GM12878 (cell line): ENCODE measurements around the gene VEGFB. TPM values are rescaled to one million over a fixed set of nuclear protein-coding genes. Genes with fewer than 3 reads are reported as not detected.

ENCODE experiments used
- CBX5 ChIP-seq: sonication (generic); IDR thresholded peaks from 2 replicates; pipeline ENCODE4 v1.6.1; 2016; ENCODE audit warnings: low read depth, moderate library complexity, mild to moderate bottlenecking, inconsistent platforms
- DPF2 ChIP-seq: fragments of 450-650 bp; IDR thresholded peaks from 2 replicates; pipeline ENCODE4 v1.6.1; 2017; ENCODE audit warnings: mild to moderate bottlenecking
- EZH2 ChIP-seq: IDR thresholded peaks from 2 replicates; pipeline ENCODE4 v1.6.1; 2012; ENCODE audit warnings: low read depth, mild to moderate bottlenecking, control low read depth, inconsistent platforms, low read length, borderline replicate concordance; ENCODE audit not compliant: control insufficient read depth
- GATAD2B ChIP-seq: fragments of 450-650 bp; conservative IDR thresholded peaks from 2 replicates; pipeline ENCODE4 v1.6.1; 2017; ENCODE audit warnings: low read depth, mild to moderate bottlenecking, moderate library complexity
- HDAC2 ChIP-seq: fragments of 200-600 bp; sonication (generic); IDR thresholded peaks from 2 replicates; pipeline ENCODE4 v1.6.1; 2017
- IRF4 ChIP-seq: IDR thresholded peaks from 2 replicates; pipeline ENCODE4 v1.6.1; 2011; ENCODE audit warnings: low read depth, low read length
- MYC ChIP-seq: IDR thresholded peaks from 2 replicates; pipeline ENCODE4 v1.6.1; 2011; ENCODE audit warnings: mild to moderate bottlenecking, low read length, moderate library complexity, inconsistent platforms; ENCODE audit not compliant: insufficient read depth, insufficient replicate concordance, insufficient read length, severe bottlenecking
- NFIC ChIP-seq: IDR thresholded peaks from 2 replicates; pipeline ENCODE4 v1.6.1; 2012; ENCODE audit warnings: low read depth, mild to moderate bottlenecking, inconsistent platforms, low read length, moderate library complexity
- PAX8 ChIP-seq: fragments of 450-650 bp; IDR thresholded peaks from 2 replicates; pipeline ENCODE4 v1.6.1; 2017; ENCODE audit warnings: mild to moderate bottlenecking, moderate library complexity
- PKNOX1 ChIP-seq: fragments of 450-650 bp; IDR thresholded peaks from 2 replicates; pipeline ENCODE4 v1.6.1; 2016; ENCODE audit warnings: mild to moderate bottlenecking
- RCOR1 ChIP-seq: conservative IDR thresholded peaks from 2 replicates; pipeline ENCODE4 v1.6.1; 2012; ENCODE audit warnings: low read depth, low read length, improper control_type of control experiment
- SMAD1 ChIP-seq: fragments of 450-650 bp; IDR thresholded peaks from 2 replicates; pipeline ENCODE4 v1.6.1; 2018; ENCODE audit warnings: mild to moderate bottlenecking, low read depth; ENCODE audit not compliant: partially characterized antibody
- YY1 ChIP-seq: IDR thresholded peaks from 2 replicates; pipeline ENCODE4 v1.6.1; 2011; ENCODE audit warnings: low read depth, mild to moderate bottlenecking, low read length
- ZNF592 ChIP-seq: fragments of 450-650 bp; IDR thresholded peaks from 2 replicates; pipeline ENCODE4 v1.6.1; 2017; ENCODE audit warnings: mild to moderate bottlenecking, moderate library complexity
- ZNF687 ChIP-seq: fragments of 450-650 bp; IDR thresholded peaks from 2 replicates; pipeline ENCODE4 v1.6.1; 2017; ENCODE audit warnings: mild to moderate bottlenecking, moderate library complexity
- polyA plus RNA-seq, 11 experiments: library from polyadenylated mRNA; depleted of rRNA in 4 of 11; unstranded in 6 of 11; stranded (reverse) in 5 of 11; fragments of >200 nt; fragmentation: Nextera tagmentation in 4 of 11; fragmentation: Illumina TruSeq in 1 of 11; extraction: Ambion mirVana in 4 of 11; extraction: Trizol in 1 of 11; gene quantifications; 1 replicate in 1 of 11; 2 replicates in 10 of 11; pipeline versions ENCODE4 v1.2.1 to v1.2.3, GENCODE V29; 2011 to 2016; ENCODE audit warnings: inconsistent platforms in 2 of 11, missing spikeins in 2 of 11, low read depth in 1 of 11
- total RNA-seq, 4 experiments: library from RNA; depleted of rRNA in 3 of 4; stranded (reverse); fragments of >200 nt in 3 of 4; fragmentation: Illumina TruSeq in 1 of 4; extraction: Trizol in 1 of 4; gene quantifications; 2 replicates each; pipeline versions ENCODE4 v1.2.1 to v1.2.3, GENCODE V29; 2013 to 2021
- TF ChIP-seq, protein P1 (sequence below): fragments of 450-650 bp; IDR thresholded peaks from 2 replicates; pipeline ENCODE4 v1.6.1; 2016; ENCODE audit warnings: mild to moderate bottlenecking
- TF ChIP-seq, protein P2 (sequence below): IDR thresholded peaks from 2 replicates; pipeline ENCODE4 v1.6.1; 2011; ENCODE audit warnings: borderline replicate concordance, low read depth, mild to moderate bottlenecking, moderate library complexity, low read length; ENCODE audit not compliant: insufficient read depth, poor library complexity, severe bottlenecking

Gene VEGFB
- total and polyA plus RNA-seq, 10 of the 15 experiments (the other 5 are each of a cell fraction or from before 2014, with no cell fraction given): 7.0 to 75.8 (median 20.3) TPM

DNA sequence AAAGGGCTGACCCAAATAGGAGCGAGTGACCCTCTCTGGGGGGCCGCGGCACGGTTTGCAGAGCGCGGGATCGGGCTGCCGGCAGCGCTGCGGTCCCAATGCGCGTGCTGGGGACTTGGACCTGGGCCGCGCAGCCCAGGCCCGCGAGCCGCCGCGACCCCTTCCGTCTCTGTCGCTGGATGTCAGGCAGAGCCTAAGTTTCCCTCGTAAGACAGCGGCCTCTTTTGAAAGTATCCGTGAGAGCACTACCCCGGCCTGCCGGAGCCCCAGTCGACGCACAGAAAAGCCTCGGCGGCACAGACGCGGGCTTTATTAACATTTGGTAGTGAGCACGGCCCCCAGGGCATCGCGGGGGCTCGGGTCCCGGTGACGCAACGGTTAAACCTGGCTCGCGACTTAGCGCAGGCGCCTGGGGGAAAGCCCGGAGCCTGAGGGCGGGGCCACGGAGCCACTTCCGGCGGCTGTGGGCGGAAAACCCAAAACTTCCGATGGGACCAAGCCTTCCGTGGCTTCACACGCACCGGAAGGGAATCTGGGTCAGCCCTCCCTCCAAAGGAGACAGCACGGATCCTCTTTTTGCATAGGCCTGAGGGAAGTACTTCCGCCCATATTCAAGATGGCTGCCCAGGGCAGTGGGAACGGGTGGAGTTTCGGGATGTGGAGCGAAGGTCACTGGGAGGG, 35.3 kb downstream of the VEGFB start (continued):
- TF ChIP-seq, protein P1, sequence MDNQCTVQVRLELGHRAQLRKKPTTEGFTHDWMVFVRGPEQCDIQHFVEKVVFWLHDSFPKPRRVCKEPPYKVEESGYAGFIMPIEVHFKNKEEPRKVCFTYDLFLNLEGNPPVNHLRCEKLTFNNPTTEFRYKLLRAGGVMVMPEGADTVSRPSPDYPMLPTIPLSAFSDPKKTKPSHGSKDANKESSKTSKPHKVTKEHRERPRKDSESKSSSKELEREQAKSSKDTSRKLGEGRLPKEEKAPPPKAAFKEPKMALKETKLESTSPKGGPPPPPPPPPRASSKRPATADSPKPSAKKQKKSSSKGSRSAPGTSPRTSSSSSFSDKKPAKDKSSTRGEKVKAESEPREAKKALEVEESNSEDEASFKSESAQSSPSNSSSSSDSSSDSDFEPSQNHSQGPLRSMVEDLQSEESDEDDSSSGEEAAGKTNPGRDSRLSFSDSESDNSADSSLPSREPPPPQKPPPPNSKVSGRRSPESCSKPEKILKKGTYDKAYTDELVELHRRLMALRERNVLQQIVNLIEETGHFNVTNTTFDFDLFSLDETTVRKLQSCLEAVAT: no peak; the same call in 1 of the 2 replicates
- TF ChIP-seq EZH2 (no peak), CBX5 (no peak; the same call in 1 of the 2 replicates), PKNOX1 (peak; percentile 53), RCOR1 (no peak), YY1 (peak; percentile 100), PAX8 (no peak), GATAD2B (peak; percentile 17), IRF4 (peak; percentile 69; the same call in 1 of the 2 replicates), NFIC (no peak), HDAC2 (no peak), SMAD1 (no peak), MYC (no peak), ZNF592 (no peak), DPF2 (peak; percentile 23; the same call in 1 of the 2 replicates), ZNF687 (no peak)
- TF ChIP-seq, protein P2, sequence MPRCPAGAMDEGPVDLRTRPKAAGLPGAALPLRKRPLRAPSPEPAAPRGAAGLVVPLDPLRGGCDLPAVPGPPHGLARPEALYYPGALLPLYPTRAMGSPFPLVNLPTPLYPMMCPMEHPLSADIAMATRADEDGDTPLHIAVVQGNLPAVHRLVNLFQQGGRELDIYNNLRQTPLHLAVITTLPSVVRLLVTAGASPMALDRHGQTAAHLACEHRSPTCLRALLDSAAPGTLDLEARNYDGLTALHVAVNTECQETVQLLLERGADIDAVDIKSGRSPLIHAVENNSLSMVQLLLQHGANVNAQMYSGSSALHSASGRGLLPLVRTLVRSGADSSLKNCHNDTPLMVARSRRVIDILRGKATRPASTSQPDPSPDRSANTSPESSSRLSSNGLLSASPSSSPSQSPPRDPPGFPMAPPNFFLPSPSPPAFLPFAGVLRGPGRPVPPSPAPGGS: peak; percentile 66
